ENCODE measurements around the gene GPRIN2.

DNA sequence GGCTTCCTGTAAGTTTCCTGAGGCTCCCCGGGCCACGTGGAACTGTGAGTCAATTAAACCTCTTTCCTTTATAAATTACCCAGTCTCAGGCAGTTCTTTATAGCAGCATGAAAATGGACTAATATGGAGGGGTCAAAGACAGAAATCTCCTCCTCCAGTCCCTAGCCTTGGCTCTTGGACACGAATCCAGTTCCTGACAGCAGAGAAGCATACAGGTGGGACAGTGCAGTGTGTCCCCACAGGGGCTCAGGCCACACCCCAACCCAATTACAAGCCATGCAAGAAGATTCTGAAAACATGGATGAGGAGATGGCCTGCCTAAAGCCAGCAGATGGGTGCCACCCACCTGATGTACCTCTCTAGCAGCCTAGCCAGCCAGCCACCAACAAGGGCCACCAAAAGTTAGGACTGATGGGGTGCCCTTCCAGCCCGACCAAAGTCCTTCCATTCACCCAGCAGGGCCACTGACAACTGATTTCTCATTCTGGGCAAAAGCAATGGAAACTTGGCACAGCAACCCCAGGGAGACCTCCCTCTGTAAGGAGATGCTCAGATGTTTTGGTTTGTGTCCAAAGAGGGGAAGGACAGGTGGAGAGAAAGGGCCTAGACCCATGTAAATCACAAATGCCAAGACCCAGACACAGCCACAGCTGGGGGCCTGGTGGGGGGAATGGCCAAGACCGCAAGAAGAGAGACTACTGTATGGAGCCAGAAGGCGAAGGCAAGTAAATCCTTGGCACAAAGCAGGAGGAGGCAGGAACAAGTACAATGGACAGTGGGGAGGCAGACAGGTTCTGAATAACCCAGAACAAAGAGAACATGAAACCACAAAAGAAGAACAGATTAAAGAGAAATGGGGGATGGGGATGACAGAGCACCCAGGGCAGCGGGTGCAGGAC, 13.6 kb downstream of the GPRIN2 start:
- TF ChIP-seq YY1 (IDR thresholded peaks at IDR 0.05; ENCODE audit: insufficient read depth, insufficient read length), result no peak
- no peak for TF ChIP-seq ZNF274 (IDR thresholded peaks at IDR 0.05; ENCODE audit: low read depth, low read length)
- TF ChIP-seq SUZ12 (IDR thresholded peaks at IDR 0.05; ENCODE audit: extremely low read depth, insufficient read depth, insufficient read length), result no peak

All from NT2/D1 (cell line).